IgD-negative memory B cell (primary cell): ENCODE results near the gene NINL. TPM values are rescaled to one million over a fixed set of nuclear protein-coding genes. Genes with fewer than 3 reads are reported as not detected.

ENCODE experiments used
- H3K27ac Mint-ChIP-seq, 3 donors: one replicate each; pipeline ENCODE4 v1.8.0; 2020 to 2022; ENCODE audit warnings: mild to moderate bottlenecking in 3 of 3, mixed read lengths in 3 of 3, moderate library complexity in 1 of 3
- H3K27me3 Mint-ChIP-seq: one replicate; pipeline ENCODE4 v1.8.0; 2021; ENCODE audit warnings: mixed read lengths
- H3K36me3 Mint-ChIP-seq: one replicate; pipeline ENCODE4 v1.8.0; 2020; ENCODE audit warnings: mild to moderate bottlenecking, mixed read lengths
- H3K4me1 Mint-ChIP-seq, 3 donors: one replicate each; pipeline ENCODE4 v1.8.0; 2020 to 2022; ENCODE audit warnings: mixed read lengths in 3 of 3, mild to moderate bottlenecking in 1 of 3
- H3K4me3 Mint-ChIP-seq, 4 donors: one replicate each; pipeline ENCODE4 v1.8.0; 2020 to 2022; ENCODE audit warnings: mild to moderate bottlenecking in 4 of 4, mixed read lengths in 4 of 4, moderate library complexity in 3 of 4
- H3K9me3 Mint-ChIP-seq, 3 donors: one replicate each; pipeline ENCODE4 v1.8.0; 2020 to 2021; ENCODE audit warnings: mixed read lengths in 3 of 3, mild to moderate bottlenecking in 1 of 3
- polyA plus RNA-seq: library from polyadenylated mRNA; unstranded; fragments of 300-500 nt; fragmentation: Illumina TruSeq; gene quantifications from one replicate; pipeline ENCODE4 v1.2.3, GENCODE V29; 2021

The NINL gene
- polyA plus RNA-seq, 1 donor from 2014 or later: 1.8 TPM

DNA sequence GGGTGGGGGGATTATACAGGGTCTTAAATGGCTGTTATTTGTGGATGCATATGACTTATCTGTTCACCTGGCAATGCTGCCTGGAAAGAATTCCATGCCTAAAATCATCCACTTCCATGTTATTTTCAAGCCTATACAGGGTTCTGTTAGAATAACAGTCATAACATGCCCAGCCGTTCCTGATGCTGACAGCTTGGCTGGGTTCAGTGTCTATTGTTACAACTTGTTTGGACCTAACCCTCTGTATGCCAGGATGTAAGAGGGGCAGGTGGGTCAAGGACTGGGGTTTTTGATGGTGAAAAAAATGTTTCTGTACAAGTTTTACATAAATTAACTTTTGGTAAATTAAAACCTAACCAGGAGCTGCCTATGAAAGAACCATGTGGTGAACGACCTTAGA is 98.0 kb downstream of the NINL start:
- H3K27ac Mint-ChIP-seq: peak overlapping the region in 1 of 3 donors; percentile 53
- no peaks in the 10 kb centered on the region for H3K9me3 Mint-ChIP-seq
- peaks cover 3% of the 10 kb centered on the region for H3K27me3 Mint-ChIP-seq
- no peaks in the 10 kb centered on the region for H3K36me3 Mint-ChIP-seq
- H3K4me3 Mint-ChIP-seq: no peak overlapping the region
- peaks cover 0 to 11% (median 9%) of the 10 kb centered on the region in 3 donors for H3K4me1 Mint-ChIP-seq

- Mint-ChIP-seq H3K27me3 (peaks cover 3% of the 10 kb centered on the region), H3K4me3 (no peak overlapping the region), H3K9me3 (no peaks in the 10 kb centered on the region), H3K36me3 (no peaks in the 10 kb centered on the region), H3K27ac (no peak overlapping the region), H3K4me1 (peaks cover 0 to 11% (median 9%) of the 10 kb centered on the region in 3 donors)
Observed at GRCh38 chr20:25486377-25486776, 99.0 kb downstream of the NINL start.

GRCh38 chr20:25485872-25486271 is 99.5 kb downstream of the NINL start:
- Mint-ChIP-seq H3K27me3 (peaks cover 3% of the 10 kb centered on the region), H3K9me3 (no peaks in the 10 kb centered on the region), H3K36me3 (no peaks in the 10 kb centered on the region), H3K4me1 (peaks cover 0 to 11% (median 9%) of the 10 kb centered on the region in 3 donors), H3K4me3 (no peak overlapping the region), H3K27ac (no peak overlapping the region)

- Mint-ChIP-seq H3K4me3 (no peak overlapping the region), H3K4me1 (peaks cover 0 to 11% (median 9%) of the 10 kb centered on the region in 3 donors), H3K36me3 (no peaks in the 10 kb centered on the region), H3K9me3 (no peaks in the 10 kb centered on the region), H3K27ac (peak overlapping the region in 1 of 3 donors; percentile 71), H3K27me3 (peaks cover 3% of the 10 kb centered on the region)
Observed at GRCh38 chr20:25484911-25485511, 100.3 kb downstream of the NINL start.

GRCh38 chr20:25484224-25484846 is 101.0 kb downstream of the NINL start:
- Mint-ChIP-seq H3K4me3 (no peak overlapping the region), H3K36me3 (no peaks in the 10 kb centered on the region), H3K9me3 (no peaks in the 10 kb centered on the region), H3K4me1 (peaks cover 0 to 11% (median 9%) of the 10 kb centered on the region in 3 donors), H3K27me3 (peaks cover 3% of the 10 kb centered on the region), H3K27ac (peak overlapping the region in 2 of 3 donors; percentile 7 to 71)

DNA sequence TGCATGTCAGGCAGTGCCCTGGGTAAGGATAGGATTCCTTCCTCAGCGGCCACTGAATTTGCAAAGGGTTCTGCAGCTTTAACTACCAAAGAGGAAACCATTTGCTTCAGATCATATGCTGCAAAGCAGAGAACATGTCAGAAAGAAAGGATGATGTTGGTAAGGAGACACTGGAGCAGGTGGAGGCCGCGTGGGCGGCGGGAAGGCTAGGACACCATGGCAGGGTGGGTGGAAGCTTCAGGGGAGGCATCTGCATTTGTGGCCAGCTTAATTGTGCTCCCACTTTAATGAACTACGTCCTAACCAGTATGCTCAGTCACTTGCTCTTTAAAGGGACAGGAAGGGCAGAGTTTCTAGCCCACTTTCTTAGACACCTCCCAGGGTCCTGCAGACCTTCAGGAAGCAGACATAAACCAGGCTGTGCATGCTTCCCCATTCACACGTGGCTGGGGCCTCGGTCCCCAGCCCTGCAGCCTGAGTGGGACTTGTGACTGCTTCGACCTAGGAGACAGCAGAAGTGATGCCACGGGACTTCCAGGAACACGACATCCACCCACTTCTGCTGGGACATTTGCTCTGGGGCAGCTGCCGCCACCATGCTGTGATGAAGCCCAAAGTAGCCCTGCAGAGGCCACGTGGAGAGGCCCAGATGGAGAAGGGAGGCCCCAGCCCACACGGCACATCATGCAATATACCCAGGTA is 101.7 kb downstream of the NINL start:
- Mint-ChIP-seq H3K4me3 (no peak overlapping the region), H3K27ac (peak overlapping the region in 1 of 3 donors; percentile 82), H3K27me3 (peaks cover 4% of the 10 kb centered on the region), H3K36me3 (peaks cover under 1% of the 10 kb centered on the region), H3K4me1 (peaks cover 0 to 11% (median 9%) of the 10 kb centered on the region in 3 donors), H3K9me3 (no peaks in the 10 kb centered on the region)

GRCh38 chr20:25481918-25482253 is 103.4 kb downstream of the NINL start:
- peaks cover 4% of the 10 kb centered on the region for H3K27me3 Mint-ChIP-seq
- peaks cover 0 to 11% (median 9%) of the 10 kb centered on the region in 3 donors for H3K4me1 Mint-ChIP-seq
- H3K36me3 Mint-ChIP-seq: peaks cover 2% of the 10 kb centered on the region
- H3K27ac Mint-ChIP-seq: no peak overlapping the region
- H3K9me3 Mint-ChIP-seq: no peaks in the 10 kb centered on the region
- H3K4me3 Mint-ChIP-seq: no peak overlapping the region

GRCh38 chr20:25481235-25481917 is 104.0 kb downstream of the NINL start:
- H3K27me3 Mint-ChIP-seq: peaks cover 4% of the 10 kb centered on the region

GRCh38 chr20:25480797-25481196 is 104.5 kb downstream of the NINL start:
- peaks cover 2% of the 10 kb centered on the region for H3K36me3 Mint-ChIP-seq
- H3K27me3 Mint-ChIP-seq: peaks cover 4% of the 10 kb centered on the region
- H3K4me3 Mint-ChIP-seq: no peak overlapping the region
- peaks cover 0 to 11% (median 9%) of the 10 kb centered on the region in 3 donors for H3K4me1 Mint-ChIP-seq
- no peaks in the 10 kb centered on the region for H3K9me3 Mint-ChIP-seq
- H3K27ac Mint-ChIP-seq: no peak overlapping the region

More at GRCh38 chr20:25481235-25481917, 104.0 kb downstream of the NINL start:
- no peak overlapping the region for H3K4me3 Mint-ChIP-seq
- no peak overlapping the region for H3K27ac Mint-ChIP-seq
- H3K4me1 Mint-ChIP-seq: peaks cover 0 to 11% (median 9%) of the 10 kb centered on the region in 3 donors
- H3K9me3 Mint-ChIP-seq: no peaks in the 10 kb centered on the region
- H3K36me3 Mint-ChIP-seq: peaks cover 2% of the 10 kb centered on the region

DNA sequence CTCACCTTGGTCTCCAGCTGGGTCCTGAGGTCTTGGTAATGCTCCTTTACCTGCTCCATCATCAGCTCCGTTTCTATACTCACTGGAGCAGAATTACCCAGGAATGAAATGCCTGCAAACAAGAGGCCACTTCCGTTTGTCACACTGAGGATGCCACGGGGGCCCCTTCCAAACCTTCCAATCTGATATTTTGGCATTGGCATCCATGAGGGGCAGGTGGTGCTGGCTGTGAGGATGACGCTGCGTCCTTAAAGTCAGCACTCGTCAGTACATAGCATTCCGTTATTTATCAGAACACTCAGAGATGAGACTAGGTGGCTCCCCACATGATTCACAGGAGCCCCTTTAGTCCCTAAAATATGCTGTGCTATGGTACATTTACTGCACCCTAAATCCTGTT is 105.2 kb downstream of the NINL start:
- Mint-ChIP-seq H3K4me3 (no peak overlapping the region), H3K9me3 (no peaks in the 10 kb centered on the region), H3K27me3 (peaks cover 4% of the 10 kb centered on the region), H3K27ac (no peak overlapping the region), H3K36me3 (peaks cover 2% of the 10 kb centered on the region), H3K4me1 (peaks cover 0 to 9% (median 7%) of the 10 kb centered on the region in 3 donors)

GRCh38 chr20:25479638-25480037 is 105.7 kb downstream of the NINL start:
- Mint-ChIP-seq H3K9me3 (no peaks in the 10 kb centered on the region), H3K27me3 (peaks cover 3% of the 10 kb centered on the region), H3K4me3 (no peak overlapping the region), H3K4me1 (peaks cover 0 to 4% (median 2%) of the 10 kb centered on the region in 3 donors), H3K36me3 (peaks cover 2% of the 10 kb centered on the region), H3K27ac (no peak overlapping the region)

GRCh38 chr20:25478889-25479568 is 106.3 kb downstream of the NINL start:
- Mint-ChIP-seq H3K36me3 (peaks cover 2% of the 10 kb centered on the region), H3K4me3 (peak overlapping the region in 1 of 4 donors; percentile 45), H3K4me1 (peaks cover 0 to 2% (median 0%) of the 10 kb centered on the region in 3 donors), H3K27ac (peak overlapping the region in 1 of 3 donors; percentile 39), H3K27me3 (peaks cover 1% of the 10 kb centered on the region), H3K9me3 (no peaks in the 10 kb centered on the region)

DNA sequence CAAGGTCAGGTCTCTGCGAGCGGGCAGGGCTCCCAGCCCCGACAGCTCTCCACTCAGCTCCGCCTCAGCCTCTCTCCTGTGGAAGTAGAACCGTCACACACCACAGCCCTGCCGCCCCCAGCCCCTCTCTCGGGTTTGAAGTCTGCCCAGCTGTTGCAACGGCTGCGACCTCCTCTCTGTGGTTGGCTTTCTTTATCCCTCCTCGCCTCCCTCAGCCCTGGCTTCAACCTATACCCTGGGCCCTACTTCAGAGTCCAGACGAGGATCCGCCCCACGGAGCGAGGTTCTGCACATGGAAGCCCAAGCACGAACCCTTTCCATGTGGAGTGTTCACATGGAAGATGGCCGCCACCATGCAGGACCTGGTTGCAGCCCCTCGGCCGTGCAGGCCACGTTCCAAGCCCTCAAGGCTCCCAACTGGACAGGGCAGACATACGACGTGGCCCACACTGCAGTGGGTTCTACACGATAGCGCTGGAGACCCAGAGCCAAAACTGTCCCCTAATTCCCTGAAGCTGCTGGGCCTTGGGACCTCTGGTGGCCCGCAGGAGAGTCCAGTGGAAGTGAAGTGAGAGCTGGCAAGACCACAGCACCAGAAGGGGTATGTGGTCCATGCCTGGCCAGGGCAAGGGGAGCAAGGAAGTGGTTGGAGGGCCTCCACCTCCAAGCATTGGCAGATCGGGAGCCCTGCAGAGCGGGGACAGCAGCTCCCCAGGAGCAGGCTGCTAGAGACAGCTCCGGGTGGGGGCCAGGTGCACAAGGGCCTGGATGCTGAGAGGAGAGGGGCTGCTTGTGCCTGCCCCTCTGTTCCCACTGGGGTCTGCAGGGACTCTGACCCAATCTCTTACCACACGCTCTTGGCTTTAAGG is 108.1 kb downstream of the NINL start:
- Mint-ChIP-seq H3K4me1 (no peaks in the 10 kb centered on the region), H3K27ac (no peak overlapping the region), H3K27me3 (peaks cover 1% of the 10 kb centered on the region), H3K9me3 (no peaks in the 10 kb centered on the region), H3K36me3 (peaks cover 2% of the 10 kb centered on the region), H3K4me3 (no peak overlapping the region)
